MM.1S (cell line): Measurements from ENCODE around the gene HSF2BP.

Source experiments
- DNase-seq: peaks from one replicate; pipeline ENCODE4 v3.0.0-alpha.2; 2015
- H2AFZ ChIP-seq: fragments of 300-600 bp; sonication (generic); 2 replicates; pipeline ENCODE4 v1.6.0; 2016; ENCODE audit warnings: antibody characterized with exemption, low read length
- H3F3A ChIP-seq: fragments of 300-600 bp; sonication (generic); 2 replicates; pipeline ENCODE4 v1.6.1; 2016; ENCODE audit warnings: mild to moderate bottlenecking, antibody characterized with exemption, low read length, moderate library complexity, mixed read lengths; ENCODE audit not compliant: insufficient read depth
- H3K27ac ChIP-seq: fragments of 300-600 bp; sonication (generic); 2 replicates; pipeline ENCODE4 v1.5.1; 2016; ENCODE audit warnings: mild to moderate bottlenecking, low read length
- H3K27me3 ChIP-seq: fragments of 300-600 bp; sonication (generic); replicated peaks from 2 replicates; pipeline ENCODE4 v1.6.0; 2016; ENCODE audit warnings: low read length; ENCODE audit not compliant: insufficient read depth
- H3K36me3 ChIP-seq: fragments of 300-600 bp; sonication (generic); replicated peaks from 2 replicates; pipeline ENCODE4 v1.6.1; 2016; ENCODE audit warnings: mild to moderate bottlenecking, low read length, mixed read lengths; ENCODE audit not compliant: insufficient read depth
- H3K4me1 ChIP-seq: fragments of 300-600 bp; sonication (generic); 2 replicates; pipeline ENCODE4 v1.6.1; 2016; ENCODE audit warnings: low read length, mixed read lengths
- H3K4me2 ChIP-seq: fragments of 300-600 bp; sonication (generic); 2 replicates; pipeline ENCODE4 v1.6.0; 2016; ENCODE audit warnings: low read depth, low read length
- H3K4me3 ChIP-seq: fragments of 300-600 bp; sonication (generic); 2 replicates; pipeline ENCODE4 v1.5.1; 2016; ENCODE audit warnings: low read length, mixed read lengths
- H3K79me2 ChIP-seq: fragments of 300-600 bp; sonication (generic); 2 replicates; pipeline ENCODE4 v1.6.1; 2016; ENCODE audit warnings: mixed run types, low read length, mixed read lengths
- H3K9ac ChIP-seq: fragments of 300-600 bp; sonication (generic); 2 replicates; pipeline ENCODE4 v1.6.1; 2016; ENCODE audit warnings: low read length, mixed read lengths
- H3K9me2 ChIP-seq: fragments of 300-600 bp; sonication (generic); replicated peaks from 2 replicates; pipeline ENCODE4 v1.6.1; 2016; ENCODE audit warnings: mild to moderate bottlenecking, low read length, mixed read lengths; ENCODE audit not compliant: insufficient read depth
- H3K9me3 ChIP-seq: fragments of 300-600 bp; sonication (generic); replicated peaks from 2 replicates; pipeline ENCODE4 v1.6.1; 2016; ENCODE audit warnings: mild to moderate bottlenecking, low read length, mixed read lengths; ENCODE audit not compliant: insufficient read depth
- H4K20me1 ChIP-seq: fragments of 300-600 bp; sonication (generic); 2 replicates; pipeline ENCODE4 v1.6.1; 2016; ENCODE audit warnings: mild to moderate bottlenecking, low read length, moderate library complexity, mixed read lengths; ENCODE audit not compliant: insufficient read depth
- CTCF ChIP-seq: fragments of 300-600 bp; sonication (generic); IDR thresholded peaks from 2 replicates; pipeline ENCODE4 v1.5.1; 2016; ENCODE audit warnings: antibody characterized with exemption, low read length, mixed read lengths
- EZH2 ChIP-seq: fragments of 300-600 bp; sonication (generic); optimal IDR thresholded peaks from 2 replicates; pipeline ENCODE3; 2017; ENCODE audit warnings: low read depth, mild to moderate bottlenecking, antibody characterized with exemption, low read length, mixed read lengths
- EZH2phosphoT487 ChIP-seq: fragments of 300-600 bp; sonication (generic); IDR thresholded peaks from 2 replicates; pipeline ENCODE4 v1.6.1; 2018; ENCODE audit warnings: antibody characterized with exemption, low read length

The HSF2BP gene

GRCh38 chr21:43635436-43635835 lies 23.9 kb downstream of the HSF2BP start:
- no peak for TF ChIP-seq EZH2phosphoT487
- TF ChIP-seq EZH2: no peak
- Histone ChIP-seq H3K79me2 (no peaks in the 10 kb centered on the region), H2AFZ (no peak overlapping the region)

GRCh38 chr21:43634618-43635017 lies 24.7 kb downstream of the HSF2BP start:
- Histone ChIP-seq H3K9me3 (no peaks in the 10 kb centered on the region), H3K9me2 (no peaks in the 10 kb centered on the region), H3K4me1 (no peaks in the 10 kb centered on the region), H4K20me1 (no peaks in the 10 kb centered on the region), H3K4me2 (no peak overlapping the region), H3K79me2 (no peaks in the 10 kb centered on the region), H3K27me3 (no peaks in the 10 kb centered on the region), H2AFZ (no peak overlapping the region), H3K36me3 (no peaks in the 10 kb centered on the region), H3K9ac (no peak overlapping the region), H3K27ac (no peak overlapping the region), H3F3A (no peaks in the 10 kb centered on the region), H3K4me3 (no peak overlapping the region)
- no peak for DNase-seq
- TF ChIP-seq EZH2phosphoT487 (no peak), CTCF (no peak), EZH2 (no peak)

More at GRCh38 chr21:43635436-43635835, 23.9 kb downstream of the HSF2BP start:
- H4K20me1 ChIP-seq: no peaks in the 10 kb centered on the region
- H3K27ac ChIP-seq: no peak overlapping the region
- no peaks in the 10 kb centered on the region for H3K9me3 ChIP-seq
- no peaks in the 10 kb centered on the region for H3K36me3 ChIP-seq
- DNase-seq: no peak
- H3K4me2 ChIP-seq: no peak overlapping the region
- H3K9ac ChIP-seq: no peak overlapping the region
- H3K9me2 ChIP-seq: no peaks in the 10 kb centered on the region
- no peaks in the 10 kb centered on the region for H3F3A ChIP-seq
- H3K4me3 ChIP-seq: no peak overlapping the region
- H3K4me1 ChIP-seq: no peaks in the 10 kb centered on the region
- H3K27me3 ChIP-seq: no peaks in the 10 kb centered on the region

GRCh38 chr21:43632373-43632905 lies 26.8 kb downstream of the HSF2BP start:
- Histone ChIP-seq H3K4me1 (no peaks in the 10 kb centered on the region), H4K20me1 (no peaks in the 10 kb centered on the region), H3K9me2 (no peaks in the 10 kb centered on the region), H3K4me2 (no peak overlapping the region), H2AFZ (no peak overlapping the region), H3K27me3 (no peaks in the 10 kb centered on the region), H3F3A (no peaks in the 10 kb centered on the region), H3K36me3 (no peaks in the 10 kb centered on the region), H3K27ac (no peak overlapping the region), H3K9ac (no peak overlapping the region), H3K4me3 (no peak overlapping the region), H3K9me3 (no peaks in the 10 kb centered on the region), H3K79me2 (no peaks in the 10 kb centered on the region)
- DNase-seq: no peak
- no peak for TF ChIP-seq EZH2phosphoT487
- TF ChIP-seq CTCF: no peak
- TF ChIP-seq EZH2: no peak

- no peaks in the 10 kb centered on the region for H3K79me2 ChIP-seq
- no peaks in the 10 kb centered on the region for H3F3A ChIP-seq
- H3K9me2 ChIP-seq: no peaks in the 10 kb centered on the region
- H3K4me1 ChIP-seq: no peaks in the 10 kb centered on the region
- no peaks in the 10 kb centered on the region for H3K36me3 ChIP-seq
- no peak overlapping the region for H2AFZ ChIP-seq
- no peak overlapping the region for H3K4me3 ChIP-seq
- no peak overlapping the region for H3K4me2 ChIP-seq
- H3K27ac ChIP-seq: no peak overlapping the region
- TF ChIP-seq EZH2: no peak
- TF ChIP-seq CTCF: no peak
- TF ChIP-seq EZH2phosphoT487: no peak
- no peaks in the 10 kb centered on the region for H4K20me1 ChIP-seq
- DNase-seq: no peak
- no peak overlapping the region for H3K9ac ChIP-seq
- H3K27me3 ChIP-seq: no peaks in the 10 kb centered on the region
- no peaks in the 10 kb centered on the region for H3K9me3 ChIP-seq
Measured at GRCh38 chr21:43631411-43632107, 27.7 kb downstream of the HSF2BP start.
